GM21423 (cell line): ENCODE measurements around the gene TLX3.

Experiments
- ATAC-seq: cut with Tn5 transposase; IDR thresholded peaks from one replicate; pipeline ENCODE4 v1.9.1; 2021; ENCODE audit warnings: mild to moderate bottlenecking, moderate library complexity; ENCODE audit not compliant: unreplicated experiment

Gene TLX3

GRCh38 chr5:171300358-171300757 lies 8.7 kb upstream of the TLX3 start:
- ATAC-seq: no peak

GRCh38 chr5:171306166-171306565 lies 2.9 kb upstream of the TLX3 start:
- ATAC-seq: no peak

GRCh38 chr5:171306781-171307591 lies 2.1 kb upstream of the TLX3 start:
- ATAC-seq: no peak

GRCh38 chr5:171307789-171308452 lies 1.1 kb upstream of the TLX3 start:
- ATAC-seq: no peak

- ATAC-seq: no peak
Measured at GRCh38 chr5:171309276-171310211, 496 bp downstream of the TLX3 start.

- ATAC-seq: no peak
Measured at GRCh38 chr5:171310212-171310818, 1.3 kb downstream of the TLX3 start.

- no peak for ATAC-seq
Measured at GRCh38 chr5:171310819-171311321, 1.8 kb downstream of the TLX3 start.

GRCh38 chr5:171311322-171312077 lies 2.5 kb downstream of the TLX3 start:
- no peak for ATAC-seq

- no peak for ATAC-seq
Measured at GRCh38 chr5:171312129-171312974, 3.3 kb downstream of the TLX3 start.

- no peak for ATAC-seq
Measured at GRCh38 chr5:171313481-171314206, 4.6 kb downstream of the TLX3 start.

GRCh38 chr5:171314728-171315385 lies 5.8 kb downstream of the TLX3 start:
- ATAC-seq: no peak

GRCh38 chr5:171315386-171315891 lies 6.4 kb downstream of the TLX3 start:
- ATAC-seq: no peak

- no peak for ATAC-seq
Measured at GRCh38 chr5:171315925-171316257, 6.8 kb downstream of the TLX3 start.

GRCh38 chr5:171316258-171317121 lies 7.4 kb downstream of the TLX3 start:
- ATAC-seq: no peak

- ATAC-seq: no peak
Measured at GRCh38 chr5:171317230-171317629, 8.2 kb downstream of the TLX3 start.

- no peak for ATAC-seq
Measured at GRCh38 chr5:171318026-171318425, 9.0 kb downstream of the TLX3 start.

- ATAC-seq: no peak
Measured at GRCh38 chr5:171321447-171321846, 12.4 kb downstream of the TLX3 start.
